Panc1 (cell line): ENCODE results near the gene MSANTD2.

Source experiments
- POLR2AphosphoS5 ChIP-seq: IDR thresholded peaks from 2 replicates; pipeline ENCODE4 v1.6.1; 2012; ENCODE audit warnings: mild to moderate bottlenecking, low read depth, low read length, moderate library complexity
- SIN3A ChIP-seq: IDR thresholded peaks from 2 replicates; pipeline ENCODE4 v1.6.1; 2012; ENCODE audit warnings: low read depth, mild to moderate bottlenecking, low read length, moderate library complexity, borderline replicate concordance; ENCODE audit not compliant: insufficient read depth
- TCF7L2 ChIP-seq: IDR thresholded peaks from 2 replicates; pipeline ENCODE4 v1.6.1; 2011; ENCODE audit warnings: mild to moderate bottlenecking, low read depth, low read length, inconsistent platforms
- TF ChIP-seq, protein P1 (sequence below): fragments of 450-650 bp; IDR thresholded peaks from 2 replicates; pipeline ENCODE4 v1.5.1; 2017; ENCODE audit warnings: mild to moderate bottlenecking
- TF ChIP-seq, protein P2 (sequence below), 2 experiments: IDR thresholded peaks; 2 replicates each; pipeline ENCODE4 v1.6.1; 2011 to 2012; ENCODE audit warnings: low read depth in 2 of 2, control low read depth in 1 of 2, low read length in 1 of 2, mild to moderate bottlenecking in 1 of 2, moderate library complexity in 1 of 2; ENCODE audit not compliant: insufficient read depth in 1 of 2

DNA sequence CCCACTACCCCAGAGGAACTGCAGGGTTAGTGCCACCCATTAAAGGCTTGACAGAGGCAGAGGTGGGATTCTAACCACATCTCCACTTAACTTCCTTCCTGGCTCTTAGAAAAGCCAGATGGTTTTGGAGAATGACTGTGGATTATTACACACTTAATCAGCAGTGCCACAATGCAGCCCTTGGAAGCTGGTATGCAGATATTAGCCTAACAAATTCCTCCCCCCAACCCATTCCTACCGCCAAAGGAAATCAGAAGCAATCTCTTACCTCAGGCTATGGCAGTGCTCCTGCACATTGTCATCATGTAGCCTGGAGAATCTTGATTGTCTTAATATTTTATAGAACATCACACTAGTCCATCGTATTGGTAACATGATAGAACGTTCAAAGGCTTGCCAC is 83.6 kb downstream of the MSANTD2 start:
- TF ChIP-seq, protein P1, sequence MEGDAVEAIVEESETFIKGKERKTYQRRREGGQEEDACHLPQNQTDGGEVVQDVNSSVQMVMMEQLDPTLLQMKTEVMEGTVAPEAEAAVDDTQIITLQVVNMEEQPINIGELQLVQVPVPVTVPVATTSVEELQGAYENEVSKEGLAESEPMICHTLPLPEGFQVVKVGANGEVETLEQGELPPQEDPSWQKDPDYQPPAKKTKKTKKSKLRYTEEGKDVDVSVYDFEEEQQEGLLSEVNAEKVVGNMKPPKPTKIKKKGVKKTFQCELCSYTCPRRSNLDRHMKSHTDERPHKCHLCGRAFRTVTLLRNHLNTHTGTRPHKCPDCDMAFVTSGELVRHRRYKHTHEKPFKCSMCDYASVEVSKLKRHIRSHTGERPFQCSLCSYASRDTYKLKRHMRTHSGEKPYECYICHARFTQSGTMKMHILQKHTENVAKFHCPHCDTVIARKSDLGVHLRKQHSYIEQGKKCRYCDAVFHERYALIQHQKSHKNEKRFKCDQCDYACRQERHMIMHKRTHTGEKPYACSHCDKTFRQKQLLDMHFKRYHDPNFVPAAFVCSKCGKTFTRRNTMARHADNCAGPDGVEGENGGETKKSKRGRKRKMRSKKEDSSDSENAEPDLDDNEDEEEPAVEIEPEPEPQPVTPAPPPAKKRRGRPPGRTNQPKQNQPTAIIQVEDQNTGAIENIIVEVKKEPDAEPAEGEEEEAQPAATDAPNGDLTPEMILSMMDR: no peak
- TF ChIP-seq, protein P2, sequence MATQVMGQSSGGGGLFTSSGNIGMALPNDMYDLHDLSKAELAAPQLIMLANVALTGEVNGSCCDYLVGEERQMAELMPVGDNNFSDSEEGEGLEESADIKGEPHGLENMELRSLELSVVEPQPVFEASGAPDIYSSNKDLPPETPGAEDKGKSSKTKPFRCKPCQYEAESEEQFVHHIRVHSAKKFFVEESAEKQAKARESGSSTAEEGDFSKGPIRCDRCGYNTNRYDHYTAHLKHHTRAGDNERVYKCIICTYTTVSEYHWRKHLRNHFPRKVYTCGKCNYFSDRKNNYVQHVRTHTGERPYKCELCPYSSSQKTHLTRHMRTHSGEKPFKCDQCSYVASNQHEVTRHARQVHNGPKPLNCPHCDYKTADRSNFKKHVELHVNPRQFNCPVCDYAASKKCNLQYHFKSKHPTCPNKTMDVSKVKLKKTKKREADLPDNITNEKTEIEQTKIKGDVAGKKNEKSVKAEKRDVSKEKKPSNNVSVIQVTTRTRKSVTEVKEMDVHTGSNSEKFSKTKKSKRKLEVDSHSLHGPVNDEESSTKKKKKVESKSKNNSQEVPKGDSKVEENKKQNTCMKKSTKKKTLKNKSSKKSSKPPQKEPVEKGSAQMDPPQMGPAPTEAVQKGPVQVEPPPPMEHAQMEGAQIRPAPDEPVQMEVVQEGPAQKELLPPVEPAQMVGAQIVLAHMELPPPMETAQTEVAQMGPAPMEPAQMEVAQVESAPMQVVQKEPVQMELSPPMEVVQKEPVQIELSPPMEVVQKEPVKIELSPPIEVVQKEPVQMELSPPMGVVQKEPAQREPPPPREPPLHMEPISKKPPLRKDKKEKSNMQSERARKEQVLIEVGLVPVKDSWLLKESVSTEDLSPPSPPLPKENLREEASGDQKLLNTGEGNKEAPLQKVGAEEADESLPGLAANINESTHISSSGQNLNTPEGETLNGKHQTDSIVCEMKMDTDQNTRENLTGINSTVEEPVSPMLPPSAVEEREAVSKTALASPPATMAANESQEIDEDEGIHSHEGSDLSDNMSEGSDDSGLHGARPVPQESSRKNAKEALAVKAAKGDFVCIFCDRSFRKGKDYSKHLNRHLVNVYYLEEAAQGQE (IDR thresholded peaks at IDR 0.05; ENCODE audit: insufficient read depth in 1 of 2, low read depth in 2 of 2, low read length in 1 of 2): no peak
- TF ChIP-seq POLR2AphosphoS5 (no peak), SIN3A (no peak), TCF7L2 (no peak)
